MM.1S (cell line): ENCODE measurements around the gene NEK6.

ENCODE experiments used
- EZH2 ChIP-seq: fragments of 300-600 bp; sonication (generic); optimal IDR thresholded peaks from 2 replicates; pipeline ENCODE3; 2017; ENCODE audit warnings: low read depth, mild to moderate bottlenecking, antibody characterized with exemption, low read length, mixed read lengths
- EZH2phosphoT487 ChIP-seq: fragments of 300-600 bp; sonication (generic); IDR thresholded peaks from 2 replicates; pipeline ENCODE4 v1.6.1; 2018; ENCODE audit warnings: antibody characterized with exemption, low read length
- TF ChIP-seq, protein P1 (sequence below): fragments of 300-600 bp; sonication (generic); IDR thresholded peaks from 2 replicates; pipeline ENCODE4 v1.5.1; 2016; ENCODE audit warnings: antibody characterized with exemption, low read length, mixed read lengths

DNA sequence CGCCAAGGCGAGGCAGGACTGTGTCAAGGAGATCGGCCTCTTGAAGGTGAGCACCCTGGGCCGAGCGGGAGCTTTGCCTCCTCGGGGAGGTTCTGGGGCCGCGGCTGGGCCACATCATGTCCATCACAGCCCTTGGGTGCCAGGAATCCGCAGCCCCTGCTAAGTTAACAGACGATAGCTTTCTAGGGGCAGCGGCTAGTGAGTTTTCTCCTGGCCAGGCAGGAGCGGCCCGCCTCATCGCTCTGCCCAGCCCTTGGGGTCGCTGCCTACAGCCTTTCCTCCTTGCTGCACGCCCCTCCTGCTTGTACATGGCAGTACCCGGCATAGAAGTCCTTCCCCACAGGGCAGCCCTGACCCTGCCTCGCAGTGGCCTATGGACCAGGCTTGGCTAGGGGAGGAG is 56.2 kb downstream of the NEK6 start:
- TF ChIP-seq, protein P1, sequence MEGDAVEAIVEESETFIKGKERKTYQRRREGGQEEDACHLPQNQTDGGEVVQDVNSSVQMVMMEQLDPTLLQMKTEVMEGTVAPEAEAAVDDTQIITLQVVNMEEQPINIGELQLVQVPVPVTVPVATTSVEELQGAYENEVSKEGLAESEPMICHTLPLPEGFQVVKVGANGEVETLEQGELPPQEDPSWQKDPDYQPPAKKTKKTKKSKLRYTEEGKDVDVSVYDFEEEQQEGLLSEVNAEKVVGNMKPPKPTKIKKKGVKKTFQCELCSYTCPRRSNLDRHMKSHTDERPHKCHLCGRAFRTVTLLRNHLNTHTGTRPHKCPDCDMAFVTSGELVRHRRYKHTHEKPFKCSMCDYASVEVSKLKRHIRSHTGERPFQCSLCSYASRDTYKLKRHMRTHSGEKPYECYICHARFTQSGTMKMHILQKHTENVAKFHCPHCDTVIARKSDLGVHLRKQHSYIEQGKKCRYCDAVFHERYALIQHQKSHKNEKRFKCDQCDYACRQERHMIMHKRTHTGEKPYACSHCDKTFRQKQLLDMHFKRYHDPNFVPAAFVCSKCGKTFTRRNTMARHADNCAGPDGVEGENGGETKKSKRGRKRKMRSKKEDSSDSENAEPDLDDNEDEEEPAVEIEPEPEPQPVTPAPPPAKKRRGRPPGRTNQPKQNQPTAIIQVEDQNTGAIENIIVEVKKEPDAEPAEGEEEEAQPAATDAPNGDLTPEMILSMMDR, result no peak
- TF ChIP-seq EZH2phosphoT487, result no peak
- no peak for TF ChIP-seq EZH2
